ENCODE results near the gene CLECL1. TPM values are rescaled to one million over a fixed set of nuclear protein-coding genes. Genes with fewer than 3 reads are reported as not detected.

The CLECL1 gene
- total and polyA plus RNA-seq, 2 of the 8 experiments (the other 6 are each of a cell fraction or from before 2014, with no cell fraction given), result not detected

- no peak for TF ChIP-seq CHD7 (IDR thresholded peaks at IDR 0.05; ENCODE audit: insufficient replicate concordance, low read length)
- no peak for TF ChIP-seq CTCF (IDR thresholded peaks at IDR 0.05; ENCODE audit: control extremely low read depth in 1 of 3, insufficient read depth in 1 of 3, low read depth in 1 of 3, low read length in 3 of 3)
- TF ChIP-seq HDAC2 (IDR thresholded peaks at IDR 0.05; ENCODE audit: borderline replicate concordance in 1 of 2, low read depth in 2 of 2, low read length in 2 of 2), result no peak
- TF ChIP-seq BACH1 (IDR thresholded peaks at IDR 0.05; ENCODE audit: low read length), result no peak
- TF ChIP-seq CEBPB (IDR thresholded peaks at IDR 0.05; ENCODE audit: low read depth, low read length), result no peak
- TF ChIP-seq EGR1 (IDR thresholded peaks at IDR 0.05; ENCODE audit: borderline replicate concordance, low read depth, low read length), result no peak
- no peak for TF ChIP-seq RFX5 (IDR thresholded peaks at IDR 0.05; ENCODE audit: borderline replicate concordance, low read depth, low read length)
Measured at GRCh38 chr12:9717070-9717925, 15.6 kb downstream of the CLECL1 start (continued).
